Measurements from ENCODE around the gene POLR3H.

DNA sequence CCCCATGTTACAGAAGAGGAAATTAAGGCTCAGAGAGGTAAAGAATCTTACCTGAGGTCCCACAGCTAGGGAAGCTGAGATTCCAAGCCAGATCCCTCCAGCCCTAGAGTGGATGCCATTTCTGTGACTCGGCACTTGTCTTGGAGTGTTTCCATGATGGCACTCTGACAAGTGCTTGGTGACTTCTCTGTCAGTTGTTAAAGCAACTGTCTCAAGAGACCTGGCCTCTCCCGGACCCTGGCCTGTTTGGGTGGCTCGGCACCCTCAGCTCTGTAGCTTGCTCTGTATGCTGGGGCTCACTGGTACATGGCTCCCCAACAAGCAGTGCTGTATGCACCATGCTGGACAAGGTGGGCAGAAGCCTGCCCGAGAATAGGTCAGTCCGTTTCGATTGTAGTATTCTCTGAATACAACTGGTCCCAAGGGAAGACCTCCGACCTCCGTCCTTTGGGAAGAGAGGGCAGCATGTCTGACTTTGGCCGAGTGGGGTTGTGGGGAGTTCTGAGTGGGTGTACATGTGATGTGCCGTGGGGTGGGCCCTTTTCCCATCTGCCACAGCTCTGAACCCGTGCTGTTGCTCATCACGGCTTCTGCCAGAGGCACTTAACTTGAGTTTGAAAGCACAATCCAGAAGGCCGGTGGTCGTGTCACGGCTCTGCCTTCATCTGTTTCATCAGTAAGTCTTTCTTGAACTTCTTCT lies 63.0 kb downstream of the POLR3H start:
- TF ChIP-seq, protein P1, sequence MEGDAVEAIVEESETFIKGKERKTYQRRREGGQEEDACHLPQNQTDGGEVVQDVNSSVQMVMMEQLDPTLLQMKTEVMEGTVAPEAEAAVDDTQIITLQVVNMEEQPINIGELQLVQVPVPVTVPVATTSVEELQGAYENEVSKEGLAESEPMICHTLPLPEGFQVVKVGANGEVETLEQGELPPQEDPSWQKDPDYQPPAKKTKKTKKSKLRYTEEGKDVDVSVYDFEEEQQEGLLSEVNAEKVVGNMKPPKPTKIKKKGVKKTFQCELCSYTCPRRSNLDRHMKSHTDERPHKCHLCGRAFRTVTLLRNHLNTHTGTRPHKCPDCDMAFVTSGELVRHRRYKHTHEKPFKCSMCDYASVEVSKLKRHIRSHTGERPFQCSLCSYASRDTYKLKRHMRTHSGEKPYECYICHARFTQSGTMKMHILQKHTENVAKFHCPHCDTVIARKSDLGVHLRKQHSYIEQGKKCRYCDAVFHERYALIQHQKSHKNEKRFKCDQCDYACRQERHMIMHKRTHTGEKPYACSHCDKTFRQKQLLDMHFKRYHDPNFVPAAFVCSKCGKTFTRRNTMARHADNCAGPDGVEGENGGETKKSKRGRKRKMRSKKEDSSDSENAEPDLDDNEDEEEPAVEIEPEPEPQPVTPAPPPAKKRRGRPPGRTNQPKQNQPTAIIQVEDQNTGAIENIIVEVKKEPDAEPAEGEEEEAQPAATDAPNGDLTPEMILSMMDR (IDR thresholded peaks at IDR 0.05) = no peak
- no peak for TF ChIP-seq POLR2A (IDR thresholded peaks at IDR 0.05)

Data from adrenal gland (tissue), 5 donors.